HG02763 (cell line): ENCODE results near the gene ARPC1B.
"Not testable (repeated sequence)": the region's sequence is repeated elsewhere in the genome, so short reads cannot be mapped to it uniquely, and the experiment has no call there.

Source experiments
- ATAC-seq: cut with Tn5 transposase; IDR thresholded peaks from one replicate; pipeline ENCODE4 v1.9.1; 2021; ENCODE audit warnings: mild to moderate bottlenecking, moderate library complexity; ENCODE audit not compliant: unreplicated experiment

ARPC1B gene

GRCh38 chr7:99387239-99387635 lies 12.7 kb downstream of the ARPC1B start:
- not testable (repeated sequence) for ATAC-seq

GRCh38 chr7:99387912-99388311 lies 13.4 kb downstream of the ARPC1B start:
- ATAC-seq = no peak

DNA sequence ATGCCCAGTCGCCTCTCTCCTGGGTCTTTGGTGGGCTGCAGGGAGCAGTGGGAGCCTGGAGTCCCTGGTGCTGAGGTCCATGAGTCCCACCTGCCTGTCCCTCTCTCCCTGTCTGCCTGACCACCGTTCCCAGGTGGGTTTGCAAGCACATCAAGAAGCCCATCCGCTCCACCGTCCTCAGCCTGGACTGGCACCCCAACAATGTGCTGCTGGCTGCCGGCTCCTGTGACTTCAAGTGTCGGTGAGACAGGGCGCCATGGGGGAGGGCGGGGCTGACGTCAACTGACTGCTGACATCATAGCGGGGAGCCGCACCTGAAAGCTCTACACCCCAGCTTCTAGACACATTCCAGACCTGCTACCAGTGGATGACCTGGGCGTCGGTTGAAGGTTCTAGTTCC lies 15.2 kb downstream of the ARPC1B start:
- ATAC-seq = no peak

- ATAC-seq = no peak
Observed at GRCh38 chr7:99390941-99391602, 16.5 kb downstream of the ARPC1B start.

- ATAC-seq = no peak
Observed at GRCh38 chr7:99392046-99392445, 17.5 kb downstream of the ARPC1B start.

GRCh38 chr7:99392659-99393354 lies 18.3 kb downstream of the ARPC1B start:
- ATAC-seq = no peak

DNA sequence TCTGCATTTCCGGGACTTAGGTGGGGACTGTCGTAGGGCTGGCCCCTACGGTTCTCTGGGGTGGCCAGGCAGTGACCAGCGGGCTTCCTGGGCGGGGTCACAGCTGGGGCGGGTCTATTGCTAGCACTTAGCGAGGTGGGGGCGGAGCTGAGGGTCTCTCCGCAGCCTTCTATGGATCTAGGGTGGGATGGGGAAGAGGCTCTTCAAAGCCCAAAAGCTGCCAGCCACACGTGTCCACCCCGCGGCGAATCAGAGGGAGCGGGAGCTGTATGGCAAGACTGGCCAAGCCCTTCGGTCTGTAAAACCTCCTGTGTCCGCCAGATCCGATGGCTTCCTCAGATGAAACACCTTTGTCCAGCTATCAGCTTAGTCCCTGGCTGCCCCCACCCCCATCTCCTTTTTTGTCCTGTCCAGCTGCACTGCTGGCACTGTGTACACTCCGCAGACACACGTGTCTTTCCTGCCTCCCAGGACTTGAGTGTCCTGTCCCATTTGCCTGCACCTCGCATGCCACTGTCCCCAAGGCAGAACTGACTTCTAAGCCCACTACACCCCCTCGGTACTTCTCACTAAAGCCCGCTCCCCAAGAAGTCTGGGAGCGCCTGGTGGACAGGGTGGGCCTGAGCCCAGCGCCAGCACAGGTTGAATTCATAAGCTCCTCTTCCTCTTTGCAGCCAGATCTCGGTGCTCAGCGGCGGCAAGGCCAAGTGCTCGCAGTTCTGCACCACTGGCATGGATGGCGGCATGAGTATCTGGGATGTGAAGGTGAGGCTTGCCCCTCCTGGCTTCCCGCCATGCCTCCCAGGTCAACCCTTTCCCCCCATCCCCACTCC lies 19.0 kb downstream of the ARPC1B start:
- ATAC-seq = no peak

DNA sequence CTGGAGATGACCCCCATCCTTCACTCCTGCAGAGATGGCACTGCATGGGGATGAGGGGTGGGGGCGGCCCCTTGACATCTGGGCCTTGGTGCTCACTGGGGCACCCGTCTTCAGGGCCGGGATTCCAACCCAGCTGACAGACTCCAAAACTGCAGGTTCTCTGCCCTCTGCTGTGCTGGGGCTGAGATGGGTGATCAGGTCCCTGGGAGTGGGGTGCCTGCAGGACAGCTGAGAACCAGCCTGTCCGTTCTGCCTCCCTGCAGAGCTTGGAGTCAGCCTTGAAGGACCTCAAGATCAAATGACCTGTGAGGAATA lies 19.6 kb downstream of the ARPC1B start:
- no peak for ATAC-seq

DNA sequence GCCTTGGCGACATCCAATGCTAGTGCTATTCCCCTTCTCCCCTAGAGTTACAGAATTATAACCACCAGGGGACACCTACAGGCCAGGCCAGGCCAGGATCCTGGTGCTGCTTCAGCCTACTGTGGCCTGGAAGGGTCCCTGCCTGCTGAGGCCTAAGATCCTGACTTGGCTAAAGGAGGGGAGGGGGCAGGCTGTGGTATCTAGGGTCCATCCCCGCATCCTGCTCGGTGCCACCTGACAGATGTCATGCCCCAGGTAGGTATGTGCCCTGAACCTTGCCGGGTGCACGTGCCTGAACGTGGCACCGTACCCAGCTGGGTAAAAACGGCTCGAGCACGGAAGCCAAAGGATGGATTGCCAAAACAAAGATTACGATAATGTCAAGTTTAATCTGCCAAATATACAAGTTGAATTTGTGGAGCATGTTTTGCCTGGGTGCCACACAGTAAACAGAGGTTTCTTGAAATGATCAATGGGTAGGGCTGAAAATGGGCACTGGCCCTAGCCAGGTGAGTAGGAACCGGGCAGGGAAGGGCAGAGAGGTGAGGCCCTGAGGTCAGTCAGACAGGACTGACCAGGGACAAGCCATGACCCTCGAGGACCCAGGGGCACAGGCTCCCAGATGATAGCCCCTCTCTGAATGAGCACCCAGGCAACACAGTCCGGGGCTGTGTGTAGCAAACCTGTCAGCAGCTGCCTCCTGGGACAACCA lies 21.2 kb downstream of the ARPC1B start:
- ATAC-seq = no peak

DNA sequence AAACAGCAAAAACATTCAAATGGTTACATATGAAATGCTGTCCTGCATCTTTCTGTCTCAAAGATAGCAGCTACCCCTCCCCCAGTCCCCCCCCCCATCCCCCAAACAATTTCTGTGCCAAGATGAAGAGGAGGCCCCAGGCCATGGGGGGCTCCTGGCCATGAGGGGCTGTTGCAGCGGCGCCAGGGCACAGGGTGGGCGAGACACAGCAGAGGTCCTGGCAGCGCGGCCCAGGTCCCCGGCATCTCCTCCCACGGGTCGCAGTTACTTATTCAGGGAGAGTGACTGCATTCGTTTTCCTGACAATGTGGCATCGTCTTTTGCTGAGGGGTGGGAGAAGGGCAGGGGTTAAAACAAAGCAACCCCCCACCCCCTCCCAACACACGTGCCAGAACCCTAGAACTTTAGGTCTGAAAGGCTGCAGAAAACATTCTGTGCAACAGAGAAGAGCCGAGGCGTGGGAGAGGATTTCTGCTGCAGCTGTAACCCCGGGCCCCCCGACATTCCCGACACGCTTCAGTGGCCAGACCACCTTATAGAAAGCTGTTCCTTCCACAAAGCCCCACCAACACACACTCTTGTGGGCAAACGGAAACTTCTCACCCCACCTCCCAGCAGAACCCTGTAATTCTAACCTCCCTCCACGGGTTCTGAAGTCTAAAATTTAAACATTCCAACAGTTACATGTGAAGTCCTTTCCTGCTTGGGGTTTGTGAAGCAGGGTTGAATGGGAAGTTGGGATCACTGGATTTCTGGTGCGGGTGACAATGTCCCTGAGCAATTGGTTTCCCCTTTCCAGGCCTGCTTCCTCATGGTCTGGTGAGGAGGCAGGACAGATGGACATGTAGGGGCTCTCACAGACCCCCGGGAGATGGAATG lies 22.1 kb downstream of the ARPC1B start:
- ATAC-seq = no peak

DNA sequence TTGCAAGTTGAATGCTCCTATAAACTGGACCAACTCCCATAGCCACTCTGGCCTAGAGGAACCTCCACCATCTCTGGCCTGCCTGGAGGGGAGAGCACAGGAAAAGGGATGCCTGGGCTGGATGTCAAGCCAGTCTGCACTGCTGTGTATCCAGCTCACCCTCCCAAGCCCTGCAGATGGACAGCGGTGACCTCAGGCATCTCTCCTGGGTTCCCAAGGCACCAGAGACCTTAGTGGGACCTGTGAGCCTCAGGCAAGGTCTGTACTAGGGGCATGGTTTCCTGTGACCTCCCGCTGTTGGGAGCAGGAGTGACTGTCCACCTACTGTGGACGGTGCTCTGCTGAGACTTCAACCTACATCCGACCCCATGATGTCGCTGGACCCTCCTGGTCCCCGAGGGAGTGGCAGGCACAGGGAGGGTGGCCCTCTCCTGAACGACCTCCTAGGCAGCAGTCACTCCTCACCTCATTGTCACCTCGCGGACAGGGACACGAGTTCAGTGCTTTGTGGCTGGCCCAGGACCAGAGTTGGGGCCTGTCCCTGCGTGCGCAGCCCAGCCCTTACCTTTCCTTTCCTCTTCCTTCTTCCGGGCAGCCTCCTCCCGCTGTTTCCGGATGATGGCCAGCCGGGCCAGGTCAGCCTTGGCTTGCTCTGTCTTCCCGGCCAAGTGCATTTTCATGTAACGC lies 22.9 kb downstream of the ARPC1B start:
- ATAC-seq = no peak

DNA sequence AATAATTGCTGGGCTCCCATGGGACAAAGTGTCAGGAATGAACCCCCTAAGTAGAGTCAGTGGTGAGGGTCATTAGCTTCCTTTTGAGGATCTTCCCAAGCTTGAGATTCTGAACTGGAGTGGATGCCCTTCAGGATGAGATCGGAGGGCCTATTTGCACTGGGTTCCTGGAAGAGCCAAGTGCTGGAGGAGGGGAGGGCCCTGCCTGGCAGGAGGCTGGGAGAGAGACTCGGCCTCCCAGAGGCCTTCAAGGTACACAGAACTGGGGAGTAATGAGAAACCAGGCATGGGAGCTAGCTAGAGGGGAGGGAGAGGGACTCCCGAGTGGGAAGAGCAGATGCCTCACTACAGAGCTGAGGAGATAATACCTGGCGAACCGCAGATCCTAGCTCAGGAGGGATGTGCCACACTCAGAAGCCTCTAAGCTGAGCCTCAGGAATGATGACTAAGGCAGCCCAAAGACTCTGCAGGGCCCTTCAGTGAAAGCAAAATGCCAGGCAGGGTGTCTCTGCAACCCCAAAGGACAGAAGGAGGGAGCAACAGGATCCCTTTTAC lies 24.4 kb downstream of the ARPC1B start:
- ATAC-seq = no peak

DNA sequence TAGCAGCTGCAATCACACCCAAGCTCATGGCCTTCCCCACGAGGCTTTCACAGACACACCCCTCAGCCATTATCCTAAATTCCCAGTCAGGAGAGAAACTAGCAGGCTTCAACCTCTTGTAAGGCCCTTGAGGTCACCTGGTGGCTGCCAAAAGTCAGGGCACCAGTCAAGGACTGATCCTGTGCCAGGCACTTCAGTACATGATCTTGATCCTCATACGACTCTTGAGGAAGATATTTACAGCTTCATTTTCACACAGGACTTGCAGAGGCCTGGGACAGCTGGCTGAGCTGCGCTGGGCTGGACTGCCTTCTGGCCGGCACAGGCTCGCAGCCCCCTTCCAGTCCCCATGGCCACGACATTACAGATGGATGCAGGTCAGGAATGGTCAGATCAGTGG lies 25.1 kb downstream of the ARPC1B start:
- no peak for ATAC-seq

GRCh38 chr7:99402854-99403253 lies 28.3 kb downstream of the ARPC1B start:
- ATAC-seq = no peak

GRCh38 chr7:99403764-99404163 lies 29.2 kb downstream of the ARPC1B start:
- ATAC-seq = no peak

GRCh38 chr7:99404235-99404976 lies 29.9 kb downstream of the ARPC1B start:
- no peak for ATAC-seq

DNA sequence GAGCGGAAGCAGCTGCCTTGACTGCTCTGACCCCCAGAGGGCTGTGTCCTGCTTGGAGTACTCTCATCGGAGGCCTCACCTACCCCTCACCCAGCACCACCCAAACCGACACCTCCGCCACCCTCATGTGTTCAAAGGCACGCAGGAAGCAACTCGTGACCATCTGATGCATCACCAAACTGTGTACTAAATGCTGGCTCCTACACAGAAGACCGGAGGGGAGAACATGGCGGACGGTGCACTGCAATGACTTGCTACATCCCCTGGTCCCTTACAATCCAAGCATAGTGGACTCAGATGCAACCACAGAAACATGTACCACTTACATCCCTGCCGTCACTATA lies 30.4 kb downstream of the ARPC1B start:
- ATAC-seq = no peak

- ATAC-seq = no peak
Observed at GRCh38 chr7:99406557-99406956, 32.0 kb downstream of the ARPC1B start.

DNA sequence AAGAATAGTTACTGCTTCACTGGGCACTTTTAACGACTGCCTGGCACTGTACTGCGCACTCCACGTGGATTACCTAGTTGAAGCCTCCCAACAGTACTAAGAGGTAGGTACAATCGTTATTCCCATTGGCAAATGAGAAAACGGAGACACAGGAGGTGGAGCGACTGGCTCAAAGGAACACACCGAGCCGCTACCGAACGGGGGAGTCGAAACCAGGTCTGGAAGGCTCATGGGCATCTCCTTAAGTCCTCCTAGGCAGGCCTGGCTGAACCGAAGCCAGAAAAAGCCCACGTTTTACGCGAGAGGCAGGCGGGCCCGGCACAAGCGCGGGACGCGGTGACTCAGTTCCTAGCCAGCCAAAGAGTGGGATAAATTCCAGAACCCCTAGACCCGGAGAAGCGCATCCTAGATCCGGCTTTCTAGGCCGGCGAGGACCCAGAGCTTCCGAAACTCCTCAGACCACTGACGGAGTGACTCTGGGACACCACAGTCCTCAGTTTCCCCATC lies 33.4 kb downstream of the ARPC1B start:
- ATAC-seq = no peak
